ENCODE data around the gene GPR55. TPM values are rescaled to one million over a fixed set of nuclear protein-coding genes. Genes with fewer than 3 reads are reported as not detected.

Gene GPR55
- total and polyA plus RNA-seq, 2 donors (not counting 3 experiments of a cell fraction or from before 2014, with no cell fraction given) = not detected

DNA sequence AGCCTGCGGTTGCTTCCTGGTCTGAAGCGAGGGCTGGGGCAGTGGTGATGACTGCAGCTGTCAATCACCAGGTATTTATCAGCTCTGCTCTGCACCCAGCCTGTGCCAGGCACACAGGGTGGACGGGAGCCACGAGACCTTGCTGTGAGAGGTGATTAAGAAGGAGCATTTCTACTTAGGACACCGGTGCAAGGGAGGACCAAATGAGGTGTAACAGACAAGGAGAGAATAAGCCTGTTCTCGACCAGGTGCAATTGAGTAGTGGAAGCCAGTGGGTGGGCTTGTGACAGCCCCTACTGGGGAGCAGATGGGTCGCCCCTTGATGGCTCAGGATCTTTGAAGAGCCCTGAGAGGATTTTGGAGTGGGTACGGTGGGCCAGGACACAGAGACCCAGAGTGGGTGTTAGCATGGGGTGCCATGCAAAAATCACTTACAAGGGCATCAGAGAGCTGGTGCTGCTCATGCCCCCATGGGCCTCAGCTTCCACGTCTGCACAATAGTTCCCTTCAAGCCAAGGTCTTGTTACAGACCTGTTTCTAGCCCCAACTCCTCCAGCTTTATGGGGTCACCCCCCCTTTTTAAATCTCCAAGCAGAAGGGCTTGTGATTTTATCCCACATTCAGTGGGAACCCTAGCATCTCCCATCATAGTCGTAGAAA is 24.6 kb downstream of the GPR55 start:
- dilution Hi-C loops (cut with MboI; ENCODE audit: extremely low pct_ligation_motif_present, low sequenced_read_pairs) (no loop called here), intact Hi-C loops (cut with micrococcal nuclease) (no loop called here)
- H3K27me3 ChIP-seq (ENCODE audit: control insufficient read depth in 2 of 2, insufficient read depth in 2 of 2, low read length in 2 of 2) = peaks cover 0 to 2% of the 10 kb centered on the region in 2 experiments
- ChIA-PET CTCF (interaction anchor here (4.6 kb wide), 1 partner anchor 86 kb away, joined by 20 read pairs; no protein-coding TSS in a partner anchor), POLR2A (no interaction called here)
- H3K4me2 ChIP-seq (ENCODE audit: insufficient read depth, low read length) = no peak overlapping the region
- FAIRE-seq (no peak), DNase-seq (ENCODE audit: low read depth, low spot score) (no peak)
- TF ChIP-seq POLR2AphosphoS5 (IDR thresholded peaks at IDR 0.05; ENCODE audit: insufficient read depth, low read depth, low read length) (no peak), MYC (IDR thresholded peaks at IDR 0.05; ENCODE audit: low read depth, low read length) (no peak), POLR2A (IDR thresholded peaks at IDR 0.05; ENCODE audit: low read depth, low read length) (no peak), FOS (IDR thresholded peaks at IDR 0.05; ENCODE audit: borderline replicate concordance, insufficient read depth, low read length) (no peak), GATA2 (IDR thresholded peaks at IDR 0.05; ENCODE audit: insufficient read depth, insufficient read length, low read depth, low read length) (no peak), EZH2 (IDR thresholded peaks at IDR 0.05; ENCODE audit: borderline replicate concordance, low read depth, low read length, severe bottlenecking) (no peak), JUN (IDR thresholded peaks at IDR 0.05; ENCODE audit: borderline replicate concordance, insufficient read depth, insufficient read length, low read depth) (no peak)
- TF ChIP-seq, protein P1, sequence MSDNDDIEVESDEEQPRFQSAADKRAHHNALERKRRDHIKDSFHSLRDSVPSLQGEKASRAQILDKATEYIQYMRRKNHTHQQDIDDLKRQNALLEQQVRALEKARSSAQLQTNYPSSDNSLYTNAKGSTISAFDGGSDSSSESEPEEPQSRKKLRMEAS (IDR thresholded peaks at IDR 0.05; ENCODE audit: insufficient read depth, insufficient read length) = no peak
- TF ChIP-seq, protein P2, sequence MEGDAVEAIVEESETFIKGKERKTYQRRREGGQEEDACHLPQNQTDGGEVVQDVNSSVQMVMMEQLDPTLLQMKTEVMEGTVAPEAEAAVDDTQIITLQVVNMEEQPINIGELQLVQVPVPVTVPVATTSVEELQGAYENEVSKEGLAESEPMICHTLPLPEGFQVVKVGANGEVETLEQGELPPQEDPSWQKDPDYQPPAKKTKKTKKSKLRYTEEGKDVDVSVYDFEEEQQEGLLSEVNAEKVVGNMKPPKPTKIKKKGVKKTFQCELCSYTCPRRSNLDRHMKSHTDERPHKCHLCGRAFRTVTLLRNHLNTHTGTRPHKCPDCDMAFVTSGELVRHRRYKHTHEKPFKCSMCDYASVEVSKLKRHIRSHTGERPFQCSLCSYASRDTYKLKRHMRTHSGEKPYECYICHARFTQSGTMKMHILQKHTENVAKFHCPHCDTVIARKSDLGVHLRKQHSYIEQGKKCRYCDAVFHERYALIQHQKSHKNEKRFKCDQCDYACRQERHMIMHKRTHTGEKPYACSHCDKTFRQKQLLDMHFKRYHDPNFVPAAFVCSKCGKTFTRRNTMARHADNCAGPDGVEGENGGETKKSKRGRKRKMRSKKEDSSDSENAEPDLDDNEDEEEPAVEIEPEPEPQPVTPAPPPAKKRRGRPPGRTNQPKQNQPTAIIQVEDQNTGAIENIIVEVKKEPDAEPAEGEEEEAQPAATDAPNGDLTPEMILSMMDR (IDR thresholded peaks at IDR 0.05; ENCODE audit: extremely low read depth in 1 of 2, insufficient read depth in 1 of 2, low read depth in 1 of 2, low read length in 2 of 2) = no peak
- no peaks in the 10 kb centered on the region for H3K9me1 ChIP-seq (replicated peaks; ENCODE audit: control insufficient read depth, extremely low read depth, insufficient read depth, low read length)
- no peaks in the 10 kb centered on the region for H3K79me2 ChIP-seq (ENCODE audit: control insufficient read depth, insufficient read depth, low read length)
- H2AFZ ChIP-seq (ENCODE audit: low read depth, low read length) = no peak overlapping the region
- H3K4me1 ChIP-seq (ENCODE audit: control insufficient read depth, extremely low read depth, insufficient read depth, low read length) = no peaks in the 10 kb centered on the region
- no peaks in the 10 kb centered on the region for H3K9me3 ChIP-seq (replicated peaks; ENCODE audit: control insufficient read depth, insufficient read depth, low read length)
- no TSS peak for BruUV-seq (replicated peaks)
- no peak overlapping the region for H3K27ac ChIP-seq (ENCODE audit: insufficient read depth, low read depth, low read length)
- H3K36me3 ChIP-seq (ENCODE audit: control insufficient read depth in 2 of 2, extremely low read depth in 1 of 2, insufficient read depth in 2 of 2, low read length in 2 of 2) = no peaks in the 10 kb centered on the region
- no peak overlapping the region for H3K4me3 ChIP-seq (replicated peaks in 1 of 3; ENCODE audit: insufficient read depth in 1 of 3, low read depth in 1 of 3, low read length in 3 of 3)
- no peak overlapping the region for H3K9ac ChIP-seq (replicated peaks; ENCODE audit: extremely low read depth, insufficient read depth, low read length)
- no peaks in the 10 kb centered on the region for H4K20me1 ChIP-seq (replicated peaks; ENCODE audit: control insufficient read depth, extremely low read depth, insufficient read depth, low read length)

Data from endothelial cell of umbilical vein (primary cell).